Endothelial cell of umbilical vein (primary cell): ENCODE results near the gene C1orf105. TPM values are rescaled to one million over a fixed set of nuclear protein-coding genes. Genes with fewer than 3 reads are reported as not detected.
"Not testable (repeated sequence)": the region's sequence is repeated elsewhere in the genome, so short reads cannot be mapped to it uniquely, and the experiment has no call there.

Source experiments
- Bru-seq: library from RNA; stranded (reverse); fragments of 400-500 nt; gene quantifications from one replicate; lab custom pipeline; 2021; lab: Mats Ljungman, UMichigan
- BruChase-seq, 2 experiments: library from RNA; stranded (reverse); fragments of 400-500 nt; gene quantifications; one replicate each; lab custom pipeline; 2021; lab: Mats Ljungman, UMichigan
- BruUV-seq: library from RNA; stranded (reverse); fragments of 400-500 nt; replicated peaks from 2 replicates; lab custom pipeline; 2021; lab: Mats Ljungman, UMichigan
- CTCF ChIA-PET: fragments of 300-600, 350-600 bp; sonication (Branson Sonifier 250); formaldehyde crosslinking; loops from one replicate; lab custom pipeline; 2021; ENCODE audit warnings: antibody characterized with exemption, inconsistent platforms; lab: Charles Lee
- POLR2A ChIA-PET: fragments of 300-600, 350-600 bp; sonication (Branson Sonifier 250); formaldehyde crosslinking; loops from one replicate; lab custom pipeline; 2021; ENCODE audit warnings: antibody characterized with exemption, inconsistent platforms; lab: Charles Lee
- DNase-seq: peaks from one replicate; pipeline ENCODE4 v3.0.0-alpha.2; 2011; ENCODE audit warnings: low read depth, low spot score
- FAIRE-seq: peaks from 2 replicates; lab custom pipeline; 2011; peaks lifted over from hg19 to GRCh38; lab: Jason Lieb, UNC
- H2AFZ ChIP-seq: 2 replicates; pipeline ENCODE4 v1.6.0; 2012; ENCODE audit warnings: low read depth, low read length, control low read depth, inconsistent platforms
- H3K27ac ChIP-seq: 2 replicates; pipeline ENCODE4 v1.5.1; 2011; ENCODE audit warnings: low read depth, mild to moderate bottlenecking, control low read depth, low read length, moderate library complexity; ENCODE audit not compliant: insufficient read depth
- H3K27me3 ChIP-seq, 2 experiments: 2 replicates each; pipeline versions ENCODE4 v1.6.0 to v1.6.1; 2011; ENCODE audit warnings: low read length in 2 of 2, mixed read lengths in 1 of 2; ENCODE audit not compliant: control insufficient read depth in 2 of 2, insufficient read depth in 2 of 2
- H3K36me3 ChIP-seq, 2 experiments: 2 replicates in 1 of 2; 3 replicates in 1 of 2; pipeline ENCODE4 v1.5.1; 2011; ENCODE audit warnings: low read length in 2 of 2, mild to moderate bottlenecking in 1 of 2, moderate library complexity in 1 of 2; ENCODE audit not compliant: control insufficient read depth in 2 of 2, insufficient read depth in 2 of 2; ENCODE audit errors: extremely low read depth in 1 of 2
- H3K4me1 ChIP-seq: 3 replicates; pipeline ENCODE4 v1.5.1; 2011; ENCODE audit warnings: mild to moderate bottlenecking, low read length; ENCODE audit not compliant: control insufficient read depth, insufficient read depth; ENCODE audit errors: extremely low read depth
- H3K4me2 ChIP-seq: 2 replicates; pipeline ENCODE4 v1.6.1; 2011; ENCODE audit warnings: low read length, control low read depth, mixed read lengths; ENCODE audit not compliant: insufficient read depth
- H3K4me3 ChIP-seq, 3 experiments: fragments of 200-600 bp in 1 of 3; sonication (generic), shearing (Covaris generic) in 1 of 3; replicated peaks in 1 of 3; 2 replicates each; pipeline ENCODE4 v1.5.1; 2011 to 2016; ENCODE audit warnings: control low read depth in 3 of 3, low read length in 3 of 3, mild to moderate bottlenecking in 2 of 3, inconsistent platforms in 1 of 3, low read depth in 1 of 3, moderate library complexity in 1 of 3; ENCODE audit not compliant: insufficient read depth in 1 of 3
- H3K79me2 ChIP-seq: 2 replicates; pipeline ENCODE4 v1.6.0; 2012; ENCODE audit warnings: low read length, inconsistent platforms; ENCODE audit not compliant: control insufficient read depth, insufficient read depth
- H3K9ac ChIP-seq: replicated peaks from 2 replicates; pipeline ENCODE3; 2011; ENCODE audit warnings: low read length, control low read depth; ENCODE audit not compliant: insufficient read depth; ENCODE audit errors: extremely low read depth
- H3K9me1 ChIP-seq: replicated peaks from 3 replicates; pipeline ENCODE4 v1.6.0; 2011; ENCODE audit warnings: mild to moderate bottlenecking, low read length; ENCODE audit not compliant: control insufficient read depth, insufficient read depth; ENCODE audit errors: extremely low read depth
- H3K9me3 ChIP-seq: replicated peaks from 2 replicates; pipeline ENCODE4 v1.5.1; 2012; ENCODE audit warnings: low read length, inconsistent platforms; ENCODE audit not compliant: control insufficient read depth, insufficient read depth
- H4K20me1 ChIP-seq: replicated peaks from 2 replicates; pipeline ENCODE3; 2011; ENCODE audit warnings: mild to moderate bottlenecking, low read length; ENCODE audit not compliant: control insufficient read depth, insufficient read depth; ENCODE audit errors: extremely low read depth
- EZH2 ChIP-seq: IDR thresholded peaks from 2 replicates; pipeline ENCODE4 v1.6.1; 2012; ENCODE audit warnings: borderline replicate concordance, low read depth, mild to moderate bottlenecking, moderate library complexity, low read length, inconsistent platforms; ENCODE audit not compliant: severe bottlenecking
- FOS ChIP-seq: IDR thresholded peaks from 2 replicates; pipeline ENCODE4 v1.6.1; 2011; ENCODE audit warnings: mild to moderate bottlenecking, low read length, moderate library complexity, borderline replicate concordance; ENCODE audit not compliant: insufficient read depth
- GATA2 ChIP-seq: IDR thresholded peaks from 2 replicates; pipeline ENCODE4 v1.7.0; 2011; ENCODE audit warnings: low read depth, mild to moderate bottlenecking, moderate library complexity, mixed read lengths, low read length; ENCODE audit not compliant: insufficient read length, insufficient read depth
- dilution Hi-C: fragments of 300-500 bp; cut with MboI; formaldehyde crosslinking; loops from one replicate; pipeline ENCODE4 v1.15.0; 2019; ENCODE audit warnings: low sequenced_read_pairs; ENCODE audit not compliant: extremely low pct_ligation_motif_present
- intact Hi-C: fragments of 100-400 bp; cut with micrococcal nuclease; formaldehyde crosslinking; loops from one replicate; pipeline ENCODE4 v1.10.0; 2022
- long read RNA-seq: library from polyadenylated mRNA; stranded (forward); transcript quantifications from one replicate; pipeline ENCODE4 v2.0.0, GENCODE V29; 2021
- polyA minus RNA-seq, 3 experiments: library from RNA; depleted of rRNA, polyadenylated mRNA; stranded (reverse); fragments of >200 nt; gene quantifications; 1 replicate in 1 of 3; 2 replicates in 2 of 3; pipeline ENCODE4 v1.2.3, GENCODE V29; 2011
- polyA plus RNA-seq, 4 experiments: library from polyadenylated mRNA; depleted of rRNA in 3 of 4; stranded (reverse) in 3 of 4; unstranded in 1 of 4; fragments of >200 nt; gene quantifications; 2 replicates each; pipeline versions ENCODE4 v1.2.1 to v1.2.3, GENCODE V29; 2011 to 2012; ENCODE audit warnings: missing spikeins in 1 of 4
- total RNA-seq: library from RNA; stranded (reverse); gene quantifications from 2 replicates; pipeline ENCODE4 v1.2.3, GENCODE V29; 2021

The C1orf105 gene, protein sequence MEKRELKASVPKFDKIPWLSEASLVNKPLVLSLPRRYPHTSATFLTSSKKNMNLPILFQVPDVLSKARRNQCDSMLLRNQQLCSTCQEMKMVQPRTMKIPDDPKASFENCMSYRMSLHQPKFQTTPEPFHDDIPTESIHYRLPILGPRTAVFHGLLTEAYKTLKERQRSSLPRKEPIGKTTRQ
- total RNA-seq (not detected in 2 replicates), polyA plus RNA-seq (not detected in 2 replicates), polyA minus RNA-seq (not detected in 2 replicates), Bru-seq, nascent RNA (percentile 15 among the genes with signal in this experiment), BruChase-seq, experiment 1, labeled RNA remaining after a 6-hour chase (percentile 13 among the genes with signal in this experiment), BruChase-seq, experiment 2, labeled RNA remaining after a 2-hour chase (percentile 15 among the genes with signal in this experiment)
- not detected in 2 replicates for polyA plus RNA-seq (2011; cell fraction: cytosol; rRNA removed)
- not detected in 2 replicates for polyA plus RNA-seq (2011; cell fraction: nucleus; rRNA removed)
- polyA plus RNA-seq (2012): not detected in 2 replicates
- polyA minus RNA-seq (2011; cell fraction: cytosol; rRNA and poly(A)+ RNA removed): not detected
- polyA minus RNA-seq (2011; cell fraction: nucleus; rRNA and poly(A)+ RNA removed): not detected in 2 replicates
- long read RNA-seq: 0 reads

DNA sequence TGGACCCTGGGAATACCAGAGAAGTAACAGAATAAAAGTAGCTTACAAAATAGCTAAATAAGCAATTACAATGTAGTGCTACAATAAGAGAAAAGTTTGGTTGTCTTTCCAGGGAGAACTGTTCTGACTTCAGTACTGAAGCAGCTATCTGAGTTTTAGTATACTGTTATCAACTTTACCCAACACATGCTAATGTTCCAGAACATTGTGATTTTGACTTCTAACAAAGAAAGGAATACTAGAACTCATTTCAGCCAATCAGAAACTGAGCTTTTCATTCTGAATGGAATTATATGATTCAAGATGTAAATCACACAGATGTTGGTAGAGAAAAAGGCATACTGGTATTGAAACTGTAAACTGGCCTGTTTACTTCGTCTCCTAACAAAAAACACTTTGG lies at the start of gene C1orf105:
Gene C1orf105 (plus strand): TSS at position 301 of the 400 bp plus-strand sequence. CDS start 201 bp downstream, outside the sequence.
- no peak for FAIRE-seq
- intact Hi-C loops (no loop called here), dilution Hi-C loops (loop anchor here (25.0 kb wide), 1 partner anchor 408 kb away; no protein-coding TSS in a partner anchor)
- ChIA-PET CTCF (interaction anchor here (1.2 to 2.4 kb wide), 4 partner anchors 9 to 418 kb away, joined by 6 to 13 read pairs (median 8); no protein-coding TSS in a partner anchor), POLR2A (no interaction called here)
- H3K9me1 ChIP-seq: no peaks in the 10 kb centered on the region
- no peak within 1 kb of the TSS for H3K9ac ChIP-seq
- no peaks in the 10 kb centered on the region for H4K20me1 ChIP-seq
- no TSS peak for BruUV-seq
- DNase-seq: no peak
- H3K9me3 ChIP-seq: no peaks in the 10 kb centered on the region
- H3K4me1 ChIP-seq: no peaks in the 10 kb centered on the region
- TF ChIP-seq EZH2 (no peak), FOS (no peak), GATA2 (no peak)
- H3K27me3 ChIP-seq: no peaks in the 10 kb centered on the region
- H2AFZ ChIP-seq: no peak within 1 kb of the TSS
- H3K4me2 ChIP-seq: no peak within 1 kb of the TSS
- H3K27ac ChIP-seq: no peak within 1 kb of the TSS
- no peak within 1 kb of the TSS for H3K4me3 ChIP-seq
- no peaks in the 10 kb centered on the region for H3K36me3 ChIP-seq
- no peaks in the 10 kb centered on the region for H3K79me2 ChIP-seq

GRCh38 chr1:172371646-172372045 lies 48.8 kb upstream of the C1orf105 start:
- CTCF ChIA-PET: interaction anchor here (1.0 to 1.7 kb wide), 2 partner anchors 9 to 13 kb away, joined by 3 read pairs; no protein-coding TSS in a partner anchor
- not testable (repeated sequence) for BruUV-seq, FAIRE-seq

More at GRCh38 chr1:172371646-172372045, 48.8 kb upstream of the C1orf105 start:
- POLR2A ChIA-PET, H3K4me3 ChIP-seq, H3K9ac ChIP-seq, H3K27me3 ChIP-seq, H4K20me1 ChIP-seq, H3K79me2 ChIP-seq, DNase-seq, H3K4me2 ChIP-seq, H3K4me1 ChIP-seq, H3K9me3 ChIP-seq, H3K27ac ChIP-seq, H2AFZ ChIP-seq, intact Hi-C loops, dilution Hi-C loops, H3K36me3 ChIP-seq, H3K9me1 ChIP-seq: not testable (repeated sequence)
